Kidney (tissue), 14 donors: ENCODE results near the gene TRAP1. TPM values are rescaled to one million over a fixed set of nuclear protein-coding genes. Genes with fewer than 3 reads are reported as not detected.

ENCODE experiments used
- DNase-seq, 5 donors: peaks; one replicate each; pipeline ENCODE4 v3.0.0-alpha.2; 2013 to 2020
- FAIRE-seq: peaks from 2 replicates; lab custom pipeline; 2012; peaks lifted over from hg19 to GRCh38; lab: Jason Lieb, UNC
- H3K27ac ChIP-seq, 2 donors: one replicate each; pipeline ENCODE4 v1.7.0; 2013; ENCODE audit warnings: low read depth in 2 of 2, low read length in 2 of 2, inconsistent platforms in 1 of 2
- H3K27me3 ChIP-seq: one replicate; pipeline ENCODE4 v1.7.1; 2013; ENCODE audit warnings: low read length, inconsistent platforms; ENCODE audit not compliant: control insufficient read depth, insufficient read depth
- H3K36me3 ChIP-seq, 3 donors: one replicate each; pipeline versions ENCODE4 v1.7.0 to v1.7.1; 2013; ENCODE audit warnings: low read length in 3 of 3, control low read depth in 1 of 3, inconsistent platforms in 1 of 3; ENCODE audit not compliant: insufficient read depth in 3 of 3, control insufficient read depth in 2 of 3
- H3K4me1 ChIP-seq, 3 donors: one replicate each; pipeline versions ENCODE4 v1.7.0 to v1.7.1; 2013; ENCODE audit warnings: low read length in 3 of 3, inconsistent platforms in 1 of 3, low read depth in 1 of 3; ENCODE audit not compliant: control insufficient read depth in 2 of 3, insufficient read depth in 2 of 3
- H3K4me3 ChIP-seq, 3 donors: one replicate each; pipeline versions ENCODE4 v1.7.0 to v1.8.1; 2013; ENCODE audit warnings: low read length in 3 of 3, control low read depth in 1 of 3, inconsistent platforms in 1 of 3
- H3K9ac ChIP-seq, 3 donors: one replicate each; pipeline versions ENCODE4 v1.7.0 to v1.7.1; 2013; ENCODE audit warnings: low read length in 3 of 3, control low read depth in 1 of 3, inconsistent platforms in 1 of 3
- H3K9me3 ChIP-seq, 3 donors: one replicate each; pipeline versions ENCODE4 v1.7.0 to v1.7.1; 2013; ENCODE audit warnings: low read length in 3 of 3, control low read depth in 1 of 3, inconsistent platforms in 1 of 3; ENCODE audit not compliant: control insufficient read depth in 2 of 3, insufficient read depth in 1 of 3
- CTCF ChIP-seq: IDR thresholded peaks from 3 replicates; pipeline ENCODE4 v1.5.1; 2012; ENCODE audit warnings: mild to moderate bottlenecking, moderate library complexity, borderline replicate concordance; ENCODE audit not compliant: insufficient read depth; ENCODE audit errors: extremely low read depth
- intact Hi-C: fragments of 100-400 bp; cut with DNase I; formaldehyde crosslinking; loops from one replicate; pipeline ENCODE4 v1.11.1; 2022
- polyA plus RNA-seq: library from polyadenylated mRNA; stranded (reverse); fragments of 350-450 nt; fragmentation: Illumina TruSeq; extraction: RNeasy Lipid Tissue Mini Kit (QIAGEN cat#74804); gene quantifications from one replicate; pipeline ENCODE4 v1.2.3, GENCODE V29; 2014; ENCODE audit warnings: low read depth, low replicate concordance; ENCODE audit not compliant: insufficient read depth
- total RNA-seq: library from RNA; stranded (reverse); fragmentation: NEBNext Ultra II Directional; extraction: Animal tissue kit (Norgen Biotek cat#: 25700); gene quantifications from one replicate; pipeline ENCODE4 v1.2.1, GENCODE V29; 2021
- donor health status: control.
- donor health status: control.
- donor health status: control.
- donor health status: control.
- donor health status: control.
- donor health status: DM: yes; HTN: yes; CAD: no.
- donor health status: Normal renal cell carcinoma (clear cell type).

The TRAP1 gene
- total and polyA plus RNA-seq, 2 donors from 2014 or later, result 86.3 to 88.8 TPM

- FAIRE-seq, result no peak
- Histone ChIP-seq H3K4me3 (no peak overlapping the region), H3K4me1 (peaks cover 0 to 7% (median 0%) of the 10 kb centered on the region in 3 donors), H3K9me3 (no peaks in the 10 kb centered on the region), H3K9ac (no peak overlapping the region), H3K27me3 (no peaks in the 10 kb centered on the region), H3K36me3 (no peaks in the 10 kb centered on the region), H3K27ac (no peak overlapping the region)
- DNase-seq, result peak in 1 of 5 donors; percentile 10
- intact Hi-C loops, result no loop called here
- TF ChIP-seq CTCF, result no peak
These were observed 23.3 kb downstream of the TRAP1 start for GRCh38 chr16:3694051-3694450.

GRCh38 chr16:3691761-3692160 lies 25.6 kb downstream of the TRAP1 start:
- no peaks in the 10 kb centered on the region for H3K27me3 ChIP-seq
- H3K36me3 ChIP-seq, result peaks cover 0 to 7% (median 4%) of the 10 kb centered on the region in 3 donors
- DNase-seq, result peak in 3 of 5 donors; percentile 25 to 34 (median 26)
- intact Hi-C loops, result no loop called here
- H3K9me3 ChIP-seq, result no peaks in the 10 kb centered on the region
- no peak overlapping the region for H3K9ac ChIP-seq
- H3K4me1 ChIP-seq, result peaks cover 0 to 7% (median 0%) of the 10 kb centered on the region in 3 donors
- H3K27ac ChIP-seq, result no peak overlapping the region
- TF ChIP-seq CTCF, result no peak
- no peak overlapping the region for H3K4me3 ChIP-seq
- FAIRE-seq, result no peak

- H3K27me3 ChIP-seq, result no peaks in the 10 kb centered on the region
- DNase-seq (peak in 1 of 5 donors; percentile 48), FAIRE-seq (no peak)
- H3K9ac ChIP-seq, result peak overlapping the region in 1 of 3 donors; percentile 17
- peaks cover 0 to 7% (median 0%) of the 10 kb centered on the region in 3 donors for H3K4me1 ChIP-seq
- peaks cover 0 to 7% (median 4%) of the 10 kb centered on the region in 3 donors for H3K36me3 ChIP-seq
- TF ChIP-seq CTCF, result no peak
- intact Hi-C loops, result no loop called here
- peak overlapping the region in 2 of 3 donors; percentile 46 to 72 for H3K4me3 ChIP-seq
- H3K9me3 ChIP-seq, result no peaks in the 10 kb centered on the region
- no peak overlapping the region for H3K27ac ChIP-seq
These were observed 26.2 kb downstream of the TRAP1 start for GRCh38 chr16:3690980-3691720.
